ENCODE data around the gene NABP2.

DNA sequence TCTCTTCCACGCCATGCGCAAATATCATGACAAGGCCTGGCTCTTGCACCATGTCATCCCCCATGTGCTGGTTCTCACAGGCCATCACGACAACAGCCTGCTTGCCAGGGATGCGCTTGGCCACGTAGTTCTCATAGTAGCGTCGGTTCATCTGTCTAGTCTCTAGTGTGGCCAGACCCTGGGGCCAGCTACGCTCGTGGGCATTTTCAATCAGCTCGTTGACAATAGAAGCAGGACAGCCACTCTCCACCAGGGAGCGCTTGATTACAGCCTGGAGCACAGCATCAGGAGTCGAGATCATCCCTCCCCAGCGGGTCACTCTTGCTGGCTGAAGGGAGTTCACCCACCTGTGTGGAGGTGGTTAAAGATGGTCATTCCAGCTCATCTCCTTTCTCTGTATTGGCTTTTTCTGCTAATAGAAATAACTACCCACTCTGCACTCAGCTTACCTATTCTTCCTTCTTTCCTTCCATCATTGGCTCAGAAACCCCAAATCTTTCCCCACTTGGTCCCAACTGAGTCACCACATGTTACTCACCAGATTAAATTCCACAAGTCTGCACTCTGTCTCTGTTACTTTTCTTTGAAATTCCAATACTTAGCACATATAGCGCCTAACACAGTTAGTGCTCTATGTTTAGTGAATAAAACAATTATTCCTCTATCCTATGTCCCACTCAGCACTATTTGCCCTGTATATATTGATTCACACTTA, 17.5 kb upstream of the NABP2 start:
- TF ChIP-seq, protein P1, sequence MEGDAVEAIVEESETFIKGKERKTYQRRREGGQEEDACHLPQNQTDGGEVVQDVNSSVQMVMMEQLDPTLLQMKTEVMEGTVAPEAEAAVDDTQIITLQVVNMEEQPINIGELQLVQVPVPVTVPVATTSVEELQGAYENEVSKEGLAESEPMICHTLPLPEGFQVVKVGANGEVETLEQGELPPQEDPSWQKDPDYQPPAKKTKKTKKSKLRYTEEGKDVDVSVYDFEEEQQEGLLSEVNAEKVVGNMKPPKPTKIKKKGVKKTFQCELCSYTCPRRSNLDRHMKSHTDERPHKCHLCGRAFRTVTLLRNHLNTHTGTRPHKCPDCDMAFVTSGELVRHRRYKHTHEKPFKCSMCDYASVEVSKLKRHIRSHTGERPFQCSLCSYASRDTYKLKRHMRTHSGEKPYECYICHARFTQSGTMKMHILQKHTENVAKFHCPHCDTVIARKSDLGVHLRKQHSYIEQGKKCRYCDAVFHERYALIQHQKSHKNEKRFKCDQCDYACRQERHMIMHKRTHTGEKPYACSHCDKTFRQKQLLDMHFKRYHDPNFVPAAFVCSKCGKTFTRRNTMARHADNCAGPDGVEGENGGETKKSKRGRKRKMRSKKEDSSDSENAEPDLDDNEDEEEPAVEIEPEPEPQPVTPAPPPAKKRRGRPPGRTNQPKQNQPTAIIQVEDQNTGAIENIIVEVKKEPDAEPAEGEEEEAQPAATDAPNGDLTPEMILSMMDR (IDR thresholded peaks at IDR 0.05; ENCODE audit: insufficient read depth, low read length, poor library complexity, severe bottlenecking) = peak; percentile 54
- no peak for TF ChIP-seq EZH2phosphoT487 (conservative IDR thresholded peaks at IDR 0.05; ENCODE audit: low read length)
